Rectal smooth muscle tissue (tissue), 1 donor: ENCODE data around the gene PPP4C.

Experiments
- H3K27ac ChIP-seq: one replicate; pipeline ENCODE4 v1.7.0; 2013; ENCODE audit warnings: low read depth, low read length, inconsistent platforms
- H3K27me3 ChIP-seq: one replicate; pipeline ENCODE4 v1.7.0; 2013; ENCODE audit warnings: low read length; ENCODE audit not compliant: control insufficient read depth, insufficient read depth
- H3K36me3 ChIP-seq: one replicate; pipeline ENCODE4 v1.7.0; 2013; ENCODE audit warnings: low read length; ENCODE audit not compliant: control insufficient read depth, insufficient read depth
- H3K4me1 ChIP-seq: one replicate; pipeline ENCODE4 v1.7.0; 2013; ENCODE audit warnings: low read length; ENCODE audit not compliant: control insufficient read depth, insufficient read depth
- H3K4me3 ChIP-seq: one replicate; pipeline ENCODE4 v1.7.0; 2013; ENCODE audit warnings: low read length
- H3K9ac ChIP-seq: one replicate; pipeline ENCODE4 v1.7.0; 2013; ENCODE audit warnings: low read length

Gene PPP4C

DNA sequence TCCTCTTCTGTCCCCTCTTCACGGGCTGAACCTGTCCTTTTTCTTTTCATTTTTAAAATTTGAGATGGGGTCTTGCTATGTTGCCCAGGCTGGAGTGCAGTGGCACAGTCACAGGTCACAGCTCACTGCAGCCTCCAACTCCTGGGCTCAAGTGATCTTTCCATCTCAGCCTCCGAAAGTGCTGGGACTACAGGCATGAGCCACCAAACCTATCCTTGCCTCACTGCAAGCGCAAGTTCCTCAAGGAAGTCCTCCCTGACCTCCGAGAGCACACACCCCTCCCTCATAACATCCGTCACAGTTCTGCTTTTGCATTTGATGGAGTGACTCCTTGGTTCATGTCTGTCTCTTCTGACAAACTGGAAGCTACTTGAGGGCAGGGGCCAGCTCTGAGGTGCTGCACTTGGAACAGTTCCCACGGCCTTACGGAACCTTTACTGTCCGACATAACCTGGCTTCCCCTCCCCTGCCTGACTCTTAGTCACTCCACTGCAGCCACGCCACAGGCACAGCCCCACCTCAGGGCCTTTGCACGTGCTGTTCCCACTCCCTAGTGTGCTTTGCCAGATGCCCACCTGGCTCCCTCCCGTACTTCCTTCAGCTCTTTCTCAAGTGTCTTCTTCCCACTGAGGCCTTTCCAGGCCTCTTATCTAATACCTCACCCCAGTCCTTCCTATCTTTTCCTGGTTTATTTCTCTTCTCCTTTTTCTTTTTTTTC lies 11.5 kb downstream of the PPP4C start:
- no peak overlapping the region for H3K4me3 ChIP-seq
- no peak overlapping the region for H3K9ac ChIP-seq
- H3K27ac ChIP-seq, result no peak overlapping the region
- no peaks in the 10 kb centered on the region for H3K27me3 ChIP-seq
- peaks cover 23% of the 10 kb centered on the region for H3K36me3 ChIP-seq
- peaks cover 4% of the 10 kb centered on the region for H3K4me1 ChIP-seq

DNA sequence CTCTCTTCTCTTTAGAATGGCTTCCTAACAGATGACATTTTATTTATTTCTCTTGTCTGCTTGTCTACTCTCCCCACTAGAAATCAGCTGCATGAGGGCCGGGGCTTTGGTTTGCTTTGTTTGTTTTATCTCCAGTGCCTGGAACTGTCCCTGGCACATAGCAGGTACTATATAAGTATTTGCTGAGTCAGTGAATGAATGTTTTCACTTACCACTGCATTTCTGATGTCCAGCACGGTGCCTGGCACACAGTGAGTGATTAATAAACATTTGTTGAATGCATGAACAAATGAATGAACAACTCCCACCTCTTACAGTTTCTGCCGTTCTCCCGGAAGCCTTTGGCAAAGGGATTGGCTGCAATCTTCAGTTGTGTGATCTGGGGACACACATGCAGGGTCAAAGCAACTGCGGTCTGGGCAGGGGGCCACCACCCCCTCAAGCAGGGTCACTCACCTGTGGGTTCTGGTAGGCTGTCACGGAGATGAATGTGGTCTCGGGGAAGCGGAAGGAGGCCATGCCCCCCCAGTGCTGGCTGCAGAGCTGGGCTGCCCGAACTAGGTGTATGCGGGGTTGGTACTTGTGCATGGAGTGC lies 12.5 kb downstream of the PPP4C start:
- Histone ChIP-seq H3K27me3 (no peaks in the 10 kb centered on the region), H3K36me3 (peaks cover 14% of the 10 kb centered on the region), H3K27ac (no peak overlapping the region), H3K4me3 (no peak overlapping the region), H3K4me1 (peaks cover 6% of the 10 kb centered on the region), H3K9ac (no peak overlapping the region)

DNA sequence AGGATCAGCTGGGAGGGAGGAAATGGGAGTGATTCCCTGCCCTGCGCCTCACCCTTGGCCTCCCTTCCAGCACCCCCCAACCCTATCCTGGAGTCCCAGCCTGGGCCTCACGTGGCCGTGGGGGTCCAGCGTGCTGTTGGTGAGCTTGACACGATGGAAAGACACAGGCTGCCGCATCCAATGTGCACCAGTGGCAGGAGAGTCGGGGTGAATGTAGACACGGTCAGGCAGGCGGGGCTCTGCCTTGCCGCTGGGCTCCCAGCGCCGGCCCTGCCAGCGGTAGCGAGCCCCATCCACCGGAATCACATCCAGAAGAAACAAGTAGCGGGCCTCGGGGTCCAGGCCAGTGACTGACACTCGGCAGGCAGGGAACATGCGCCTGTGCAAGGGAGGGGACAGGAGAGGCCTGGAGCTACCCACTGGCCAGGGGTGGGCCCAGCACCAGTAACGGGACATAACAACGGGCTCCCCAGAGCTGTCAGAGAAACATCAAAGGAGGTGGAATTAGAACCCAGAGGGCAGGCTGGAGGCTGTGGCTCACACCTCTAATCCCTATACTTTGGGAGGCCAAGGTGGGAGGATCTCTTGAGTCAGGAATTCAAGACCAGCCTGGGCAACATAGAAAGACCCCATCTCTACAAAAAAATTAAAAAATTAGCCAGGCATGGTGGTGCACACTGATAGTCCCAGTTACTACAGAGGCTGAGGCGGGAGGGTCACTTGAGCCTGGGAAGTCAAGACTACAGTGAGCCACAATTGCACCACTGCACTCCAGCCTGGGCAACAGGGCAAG lies 13.2 kb downstream of the PPP4C start:
- no peak overlapping the region for H3K4me3 ChIP-seq
- H3K27ac ChIP-seq, result no peak overlapping the region
- peaks cover 6% of the 10 kb centered on the region for H3K4me1 ChIP-seq
- H3K9ac ChIP-seq, result no peak overlapping the region
- no peaks in the 10 kb centered on the region for H3K27me3 ChIP-seq
- peaks cover 10% of the 10 kb centered on the region for H3K36me3 ChIP-seq

DNA sequence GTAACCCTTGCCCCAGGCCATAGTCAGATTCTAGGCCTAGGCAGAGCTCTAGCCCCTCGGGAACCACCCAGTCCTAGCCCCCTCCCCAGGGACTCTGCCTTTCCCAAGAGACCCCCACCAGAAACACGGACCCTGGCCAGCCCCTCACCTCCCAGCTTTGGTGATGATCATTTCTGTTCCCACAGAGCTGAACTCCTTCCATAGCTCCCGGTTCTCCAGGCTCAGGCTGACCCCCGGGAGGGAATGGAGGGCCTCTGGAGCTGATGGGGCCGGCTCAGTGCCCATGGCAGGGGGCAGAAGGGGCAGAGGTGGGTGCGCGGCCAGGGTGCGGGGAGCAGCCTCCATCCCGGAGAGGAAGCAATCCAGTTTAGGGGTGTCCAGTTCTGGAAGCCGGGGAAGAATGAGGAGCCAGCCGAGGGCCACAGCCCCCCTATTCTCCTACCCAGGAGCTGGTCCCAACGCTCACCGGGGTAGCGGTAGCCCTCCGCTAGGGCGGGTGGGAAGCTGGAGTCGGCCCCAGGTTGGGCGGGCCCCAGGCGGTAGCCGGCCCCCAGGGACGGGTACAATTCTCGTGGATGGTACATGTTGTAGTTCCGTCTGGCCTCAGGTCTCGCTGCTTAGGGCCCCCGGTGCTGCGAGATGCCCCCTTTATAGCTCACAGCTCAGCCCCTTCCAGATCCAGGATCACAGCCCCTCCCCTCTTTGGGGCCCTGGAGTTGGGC lies 15.0 kb downstream of the PPP4C start:
- Histone ChIP-seq H3K27me3 (no peaks in the 10 kb centered on the region), H3K27ac (peak overlapping the region; percentile 3), H3K9ac (no peak overlapping the region), H3K36me3 (peaks cover 4% of the 10 kb centered on the region), H3K4me3 (peak overlapping the region; percentile 87), H3K4me1 (peaks cover 15% of the 10 kb centered on the region)

DNA sequence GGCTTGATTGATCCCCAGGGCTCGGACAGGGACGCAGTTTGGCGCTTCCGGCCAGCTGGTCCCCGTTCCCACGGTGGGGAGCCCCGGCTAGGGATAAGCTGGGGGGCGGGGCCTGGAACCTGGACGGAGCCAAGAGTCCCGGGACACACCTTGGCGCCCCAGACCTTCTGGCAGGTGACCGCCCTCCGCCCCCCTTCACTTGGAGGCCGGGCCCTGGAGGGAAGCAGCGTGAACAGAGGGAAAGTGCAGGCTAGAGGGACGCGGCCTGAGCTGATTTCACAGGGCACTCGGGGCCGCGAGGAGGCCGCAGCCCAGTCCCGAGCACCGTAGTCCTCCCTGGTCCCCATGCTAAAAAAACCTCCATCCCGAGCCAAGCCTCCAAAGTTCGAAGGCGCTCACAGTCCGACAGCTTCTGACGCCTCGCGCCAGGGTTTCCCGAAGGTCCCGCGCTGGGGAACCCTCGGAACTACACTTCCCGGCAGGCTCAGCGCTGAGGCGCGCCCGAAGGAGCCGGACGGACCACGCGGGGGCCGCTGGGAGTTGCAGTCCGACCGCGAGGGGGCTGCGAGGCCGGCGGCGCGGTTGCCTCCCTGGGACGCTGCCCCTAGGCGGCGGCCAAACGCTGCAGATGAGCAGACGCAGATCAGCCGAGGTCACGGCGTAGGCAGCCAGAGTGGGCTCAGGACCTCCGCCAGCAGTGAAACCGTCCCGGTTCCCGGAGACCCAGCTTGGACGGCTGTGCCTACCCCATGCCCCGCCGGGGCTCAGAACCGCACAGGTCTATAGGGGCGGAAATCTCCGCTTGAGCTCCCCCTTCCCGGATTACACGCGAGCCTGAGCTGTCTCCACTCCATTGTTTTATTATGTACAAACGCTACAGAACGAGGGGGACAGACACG lies 15.9 kb downstream of the PPP4C start, which contains the start of gene TBX6:
TSS of gene TBX6 (minus strand) at position 451 of the 899 bp plus-strand sequence. CDS start 731 bp downstream, outside the sequence.
- H3K27me3 ChIP-seq, result no peaks in the 10 kb centered on the region
- H3K36me3 ChIP-seq, result peaks cover 4% of the 10 kb centered on the region
- peak within 1 kb of the TSS; percentile 87 for H3K4me3 ChIP-seq
- H3K27ac ChIP-seq, result peak within 1 kb of the TSS; percentile 86
- peak within 1 kb of the TSS; percentile 87 for H3K9ac ChIP-seq
- peaks cover 19% of the 10 kb centered on the region for H3K4me1 ChIP-seq

DNA sequence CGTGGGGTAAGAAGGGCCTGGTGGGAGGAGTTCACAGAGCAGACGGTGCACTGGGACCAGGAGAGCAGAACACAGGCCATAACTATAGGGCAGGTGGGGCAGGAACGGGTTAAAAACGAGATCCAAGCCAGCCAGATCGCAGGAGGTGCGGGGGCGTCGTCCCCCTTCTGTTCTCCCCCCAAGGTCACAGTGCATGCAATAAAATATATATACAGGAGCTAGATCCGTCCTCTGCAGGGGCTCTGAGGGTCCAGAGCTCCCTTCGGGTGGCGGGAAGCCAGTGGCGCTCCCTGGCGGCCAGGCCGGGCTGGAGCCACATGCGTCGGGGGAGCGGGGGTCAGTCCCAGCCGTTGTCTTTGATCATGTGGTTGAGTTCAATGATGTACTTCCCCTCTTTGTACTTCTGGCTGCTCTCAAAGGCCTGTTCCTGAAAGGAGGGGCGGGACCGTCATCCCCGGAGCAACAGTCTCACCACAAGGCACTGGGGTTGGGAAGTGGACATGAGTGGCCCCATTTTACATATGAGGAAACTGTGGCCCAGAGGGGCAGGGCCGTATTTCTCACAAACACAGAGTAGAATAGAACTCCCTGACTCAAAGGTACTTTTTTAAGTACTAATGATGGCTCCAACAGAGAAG lies 16.7 kb downstream of the PPP4C start:
- Histone ChIP-seq H3K27ac (peak overlapping the region; percentile 86), H3K4me3 (peak overlapping the region; percentile 82), H3K4me1 (peaks cover 19% of the 10 kb centered on the region), H3K9ac (peak overlapping the region; percentile 87), H3K27me3 (no peaks in the 10 kb centered on the region), H3K36me3 (peaks cover 4% of the 10 kb centered on the region)

DNA sequence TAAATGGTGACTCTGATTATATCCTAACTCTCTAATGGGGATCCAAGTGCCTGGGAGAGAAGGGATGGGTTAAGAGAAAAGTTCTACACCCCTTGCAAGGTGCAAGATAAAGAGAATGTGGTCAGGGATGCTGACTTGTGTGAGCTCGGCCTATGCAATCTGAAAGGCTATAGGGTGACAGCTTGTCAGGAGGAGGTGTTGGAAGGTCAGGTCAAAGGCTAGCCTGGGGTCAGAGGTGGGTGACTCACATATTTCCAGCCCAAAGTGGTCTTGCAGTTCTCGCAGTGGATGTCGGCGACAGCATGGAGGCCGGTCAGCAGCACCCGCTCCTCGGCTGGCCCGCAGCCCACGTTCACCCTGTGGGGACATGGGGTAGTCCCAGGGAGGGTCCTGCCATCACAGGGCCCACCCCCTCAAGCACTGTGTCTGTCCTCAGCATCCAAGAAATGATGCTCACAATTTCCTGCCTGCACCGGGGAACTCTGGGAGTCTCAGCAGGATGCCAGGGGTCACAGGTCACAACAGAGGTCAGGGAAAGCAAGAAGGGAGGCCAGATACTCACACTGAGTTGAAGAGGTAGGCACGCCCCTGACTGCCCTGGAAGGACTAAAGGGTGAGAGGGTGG lies 18.9 kb downstream of the PPP4C start:
- H3K9ac ChIP-seq, result peak overlapping the region; percentile 75
- peak overlapping the region; percentile 94 for H3K4me3 ChIP-seq
- H3K27ac ChIP-seq, result peak overlapping the region; percentile 92
- H3K36me3 ChIP-seq, result peaks cover 4% of the 10 kb centered on the region
- H3K27me3 ChIP-seq, result no peaks in the 10 kb centered on the region
- H3K4me1 ChIP-seq, result peaks cover 19% of the 10 kb centered on the region

DNA sequence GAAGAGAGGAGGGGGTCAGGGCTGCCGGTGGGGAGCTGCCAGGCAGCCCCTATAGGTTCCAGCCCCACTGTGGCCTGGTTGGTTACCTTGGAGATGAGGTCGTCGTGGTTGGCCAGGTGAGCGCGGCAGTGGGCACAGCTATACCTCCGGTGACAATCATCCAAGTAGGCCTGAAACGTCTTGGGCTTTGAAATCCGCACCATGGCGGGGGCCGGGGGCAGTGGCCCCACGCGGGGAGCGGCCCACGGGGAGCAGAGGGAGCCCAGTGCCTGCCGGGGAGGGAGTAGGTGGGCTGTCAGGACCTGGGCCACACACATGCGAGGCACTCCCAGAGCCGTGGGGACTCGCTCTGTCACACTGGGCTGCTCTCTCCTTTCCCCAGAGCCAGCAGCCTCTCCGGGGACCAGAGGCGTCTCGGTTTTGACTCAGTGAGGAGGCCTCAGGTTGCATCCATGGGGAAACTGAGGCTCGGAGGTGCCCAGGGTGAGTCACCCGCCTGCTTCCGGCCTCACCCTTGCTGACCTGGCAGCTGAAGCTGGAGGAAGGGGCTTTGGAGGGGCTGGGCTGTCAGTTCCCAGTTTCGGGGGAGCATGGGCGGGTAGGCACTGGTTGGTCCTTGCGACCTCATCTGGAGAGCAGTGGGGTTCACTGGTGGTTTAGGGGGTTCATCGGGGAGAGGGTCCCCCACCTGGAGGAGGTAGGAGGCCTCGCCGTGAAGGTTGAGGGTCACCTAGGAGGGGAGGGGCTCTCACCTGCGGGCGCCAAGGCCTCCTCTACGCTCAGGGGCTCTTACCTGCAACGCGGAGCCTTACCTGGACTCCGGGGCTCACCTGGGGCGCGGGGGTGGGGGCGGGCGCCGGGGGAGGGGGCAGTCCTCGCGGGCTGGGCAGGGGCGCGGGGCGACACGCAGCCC lies 19.6 kb downstream of the PPP4C start:
- peaks cover 4% of the 10 kb centered on the region for H3K36me3 ChIP-seq
- peak overlapping the region; percentile 94 for H3K4me3 ChIP-seq
- H3K27ac ChIP-seq, result peak overlapping the region; percentile 92
- peaks cover 19% of the 10 kb centered on the region for H3K4me1 ChIP-seq
- H3K27me3 ChIP-seq, result no peaks in the 10 kb centered on the region
- H3K9ac ChIP-seq, result peak overlapping the region; percentile 75

DNA sequence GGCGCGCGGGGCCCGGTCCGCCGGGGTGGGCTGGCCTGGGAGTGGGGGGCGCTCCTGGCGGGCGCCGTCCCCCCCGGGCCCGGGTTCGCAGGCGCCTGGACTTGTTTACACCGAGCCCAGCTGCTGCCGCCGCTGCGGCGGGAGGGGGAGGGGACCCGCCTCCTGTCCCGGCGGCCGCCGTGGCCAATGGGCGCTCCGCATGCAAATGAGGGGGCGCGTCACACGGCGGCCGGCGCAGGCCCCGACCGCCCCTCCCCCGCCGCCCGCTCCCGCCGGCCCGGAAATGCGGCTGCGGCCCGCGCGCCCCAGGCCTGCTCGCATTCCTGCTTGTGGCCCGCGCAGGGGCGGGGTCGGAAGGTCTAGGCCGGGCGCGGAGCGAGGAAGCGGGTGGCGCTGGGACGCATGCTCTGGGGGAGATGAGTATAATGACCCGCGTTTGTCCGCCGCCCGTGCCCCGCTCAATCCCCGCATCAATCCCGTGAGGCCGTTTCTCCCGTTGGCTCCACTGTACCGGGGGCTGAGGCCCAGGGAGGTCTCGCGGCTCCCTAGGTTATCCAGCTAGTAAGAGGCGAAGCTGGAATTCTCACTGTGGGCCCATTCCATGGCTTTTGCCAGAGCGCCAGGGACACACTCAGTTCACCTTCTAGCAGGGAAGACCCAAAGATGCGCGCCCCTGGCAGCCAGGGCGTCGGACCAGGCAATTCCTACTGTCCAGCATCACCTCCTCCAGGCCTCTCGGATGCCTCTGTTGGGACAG lies 20.5 kb downstream of the PPP4C start, which contains the start of gene YPEL3:
TSS of gene YPEL3 (minus strand) at position 109 of the 757 bp plus-strand sequence. CDS start 731 bp downstream, outside the sequence.
- no peaks in the 10 kb centered on the region for H3K27me3 ChIP-seq
- H3K36me3 ChIP-seq, result peaks cover 4% of the 10 kb centered on the region
- H3K27ac ChIP-seq, result peak within 1 kb of the TSS; percentile 93
- H3K9ac ChIP-seq, result peak within 1 kb of the TSS; percentile 82
- peak within 1 kb of the TSS; percentile 94 for H3K4me3 ChIP-seq
- peaks cover 19% of the 10 kb centered on the region for H3K4me1 ChIP-seq
